Measurements from ENCODE around the gene GTPBP2.

- TF ChIP-seq POLR2AphosphoS5 (IDR thresholded peaks at IDR 0.05; ENCODE audit: low read depth) (no peak), CTCF (conservative IDR thresholded peaks at IDR 0.05; ENCODE audit: low read depth in 2 of 2) (no peak), EZH2 (IDR thresholded peaks at IDR 0.05; ENCODE audit: low read depth, unreplicated experiment) (no peak), REST (IDR thresholded peaks at IDR 0.05; ENCODE audit: unreplicated experiment) (no peak), ZNF331 (CRISPR knock-in tag; IDR thresholded peaks at IDR 0.05; ENCODE audit: low read depth) (no peak), ETS1 (IDR thresholded peaks at IDR 0.05) (no peak), CREB1 (CRISPR knock-in tag; IDR thresholded peaks at IDR 0.05; ENCODE audit: low read depth) (no peak), JUNB (IDR thresholded peaks at IDR 0.05; ENCODE audit: unreplicated experiment) (no peak), EZH2phosphoT487 (IDR thresholded peaks at IDR 0.05; ENCODE audit: unreplicated experiment) (no peak), STAT1 (IDR thresholded peaks at IDR 0.05; ENCODE audit: unreplicated experiment) (no peak), NANOG (IDR thresholded peaks at IDR 0.05; ENCODE audit: borderline replicate concordance) (no peak), ZNF114 (CRISPR knock-in tag; IDR thresholded peaks at IDR 0.05) (no peak)
Observed at GRCh38 chr6:43572015-43572414, 57.0 kb downstream of the GTPBP2 start.
